Measurements from ENCODE around the gene ZNF816.

DNA sequence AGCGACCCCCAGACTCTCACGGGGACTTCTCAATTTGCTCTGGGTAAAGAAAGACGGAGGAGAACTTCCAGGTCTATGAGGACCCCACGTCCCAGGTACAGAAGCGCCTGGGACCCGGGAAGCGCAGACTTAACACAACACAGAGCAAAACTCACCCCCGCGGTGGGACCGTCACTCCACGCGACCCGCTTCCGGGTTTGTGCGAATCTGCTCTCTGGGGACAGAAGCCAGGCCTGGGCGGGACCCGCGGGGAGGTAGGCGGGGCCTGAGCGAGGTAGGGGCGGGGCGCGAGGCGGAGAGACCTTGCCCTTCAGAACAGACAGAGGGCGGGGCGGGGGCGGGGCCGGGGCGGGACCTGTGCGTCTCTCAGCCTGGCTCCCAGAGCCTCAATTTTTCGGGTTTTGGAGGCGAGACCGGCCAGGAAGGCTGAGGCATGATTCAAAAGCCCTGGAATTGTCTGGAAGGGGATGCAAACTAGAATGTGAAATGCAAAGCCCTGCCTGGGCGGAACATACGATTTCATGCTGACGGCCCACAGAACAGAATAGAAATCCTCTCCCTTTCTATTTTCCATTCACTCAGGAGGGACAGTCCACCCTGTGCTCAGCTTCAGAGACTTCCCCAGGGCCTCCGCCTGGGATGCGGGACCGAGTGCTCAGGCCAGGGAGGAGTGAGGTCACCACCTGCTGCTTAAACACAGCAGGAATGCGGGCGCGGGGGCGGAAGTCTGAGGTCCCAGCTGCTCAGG is 20.1 kb downstream of the ZNF816 start:
- TF ChIP-seq CTCF (IDR thresholded peaks at IDR 0.05; ENCODE audit: poor library complexity, severe bottlenecking) (no peak), EP300 (conservative IDR thresholded peaks at IDR 0.05; ENCODE audit: poor library complexity, severe bottlenecking) (no peak), POLR2AphosphoS5 (IDR thresholded peaks at IDR 0.05) (no peak), EZH2 (IDR thresholded peaks at IDR 0.05; ENCODE audit: borderline replicate concordance, insufficient read depth, low read length, poor library complexity, severe bottlenecking) (no peak), TAF1 (IDR thresholded peaks at IDR 0.05; ENCODE audit: low read depth) (no peak), RAD21 (conservative IDR thresholded peaks at IDR 0.05) (no peak)
